Ascending aorta (tissue), 2 donors: ENCODE measurements around the gene TMEM248. TPM values are rescaled to one million over a fixed set of nuclear protein-coding genes. Genes with fewer than 3 reads are reported as not detected.
"Not testable (repeated sequence)": the region's sequence is repeated elsewhere in the genome, so short reads cannot be mapped to it uniquely, and the experiment has no call there.

ENCODE experiments used
- DNase-seq, 2 donors: peaks; one replicate each; pipeline ENCODE4 v3.0.0-alpha.2; 2019; ENCODE audit warnings: low spot score in 2 of 2
- H3K27ac ChIP-seq, 2 donors: fragments of 200-600 bp; sonication (generic); one replicate each; pipeline ENCODE4 v1.5.1; 2016 to 2017; ENCODE audit warnings: mild to moderate bottlenecking in 1 of 2
- H3K27me3 ChIP-seq: fragments of 200-600 bp; sonication (generic); one replicate; pipeline ENCODE4 v1.5.1; 2017
- H3K36me3 ChIP-seq, 2 donors: fragments of 200-600 bp; sonication (generic); one replicate each; pipeline ENCODE4 v1.5.1; 2016
- H3K4me1 ChIP-seq, 2 donors: fragments of 200-600 bp; sonication (generic); one replicate each; pipeline ENCODE4 v1.5.1; 2016 to 2017; ENCODE audit warnings: mild to moderate bottlenecking in 1 of 2
- H3K4me3 ChIP-seq, 2 donors: fragments of 200-600 bp; sonication (generic); one replicate each; pipeline ENCODE4 v1.5.1; 2016 to 2017; ENCODE audit warnings: mild to moderate bottlenecking in 1 of 2
- H3K9me3 ChIP-seq, 2 donors: fragments of 200-600 bp; sonication (generic); one replicate each; pipeline ENCODE4 v1.5.1; 2016
- intact Hi-C: fragments of 100-400 bp; cut with DNase I; formaldehyde crosslinking; loops from one replicate; pipeline ENCODE4 v1.15.1; 2023
- total RNA-seq: library from RNA; depleted of rRNA; stranded (reverse); fragments of >200 nt; gene quantifications from one replicate; pipeline ENCODE4 v1.1.0, GENCODE V29; 2016
- TF ChIP-seq, protein P1 (sequence below), 3 experiments: fragments of 200-600 bp in 2 of 3; fragments of 450-650 bp in 1 of 3; sonication (generic) in 2 of 3; IDR thresholded peaks; one replicate each; pipeline ENCODE4 v1.5.1; 2016 to 2019; ENCODE audit warnings: antibody characterized with exemption in 3 of 3, mild to moderate bottlenecking in 1 of 3, moderate library complexity in 1 of 3

Gene TMEM248
- total RNA-seq, 1 donor from 2014 or later = 278 TPM

DNA sequence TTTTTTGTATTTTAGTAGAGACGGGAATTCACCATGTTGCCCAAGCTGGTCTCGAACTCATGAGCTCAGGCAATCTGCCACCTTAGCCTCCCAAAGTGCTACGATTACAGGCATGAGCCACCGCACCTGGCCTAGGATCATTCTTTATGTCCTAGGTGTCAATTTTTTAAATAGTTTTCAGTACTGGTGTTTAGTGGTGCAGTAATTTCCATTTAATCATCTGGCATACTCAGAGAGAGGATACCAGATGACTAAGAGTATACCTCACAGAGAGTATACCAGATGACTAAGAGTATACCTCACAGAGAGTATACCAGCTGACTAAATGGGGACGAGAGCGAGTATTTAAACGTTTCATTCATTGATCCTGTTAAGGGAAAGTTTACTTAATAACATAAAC, 37.3 kb upstream of the TMEM248 start:
- no peak for DNase-seq

GRCh38 chr7:66884556-66884955, 36.5 kb upstream of the TMEM248 start:
- H3K36me3 ChIP-seq, H3K27me3 ChIP-seq, H3K4me3 ChIP-seq, H3K27ac ChIP-seq, DNase-seq, H3K9me3 ChIP-seq, H3K4me1 ChIP-seq, intact Hi-C loops: not testable (repeated sequence)

More for the DNA sequence above, 37.3 kb upstream of the TMEM248 start:
- H3K36me3 ChIP-seq = no peaks in the 10 kb centered on the region
- intact Hi-C loops = no loop called here
- no peaks in the 10 kb centered on the region for H3K27me3 ChIP-seq
- H3K4me3 ChIP-seq = no peak overlapping the region
- H3K9me3 ChIP-seq = no peaks in the 10 kb centered on the region
- TF ChIP-seq, protein P1, sequence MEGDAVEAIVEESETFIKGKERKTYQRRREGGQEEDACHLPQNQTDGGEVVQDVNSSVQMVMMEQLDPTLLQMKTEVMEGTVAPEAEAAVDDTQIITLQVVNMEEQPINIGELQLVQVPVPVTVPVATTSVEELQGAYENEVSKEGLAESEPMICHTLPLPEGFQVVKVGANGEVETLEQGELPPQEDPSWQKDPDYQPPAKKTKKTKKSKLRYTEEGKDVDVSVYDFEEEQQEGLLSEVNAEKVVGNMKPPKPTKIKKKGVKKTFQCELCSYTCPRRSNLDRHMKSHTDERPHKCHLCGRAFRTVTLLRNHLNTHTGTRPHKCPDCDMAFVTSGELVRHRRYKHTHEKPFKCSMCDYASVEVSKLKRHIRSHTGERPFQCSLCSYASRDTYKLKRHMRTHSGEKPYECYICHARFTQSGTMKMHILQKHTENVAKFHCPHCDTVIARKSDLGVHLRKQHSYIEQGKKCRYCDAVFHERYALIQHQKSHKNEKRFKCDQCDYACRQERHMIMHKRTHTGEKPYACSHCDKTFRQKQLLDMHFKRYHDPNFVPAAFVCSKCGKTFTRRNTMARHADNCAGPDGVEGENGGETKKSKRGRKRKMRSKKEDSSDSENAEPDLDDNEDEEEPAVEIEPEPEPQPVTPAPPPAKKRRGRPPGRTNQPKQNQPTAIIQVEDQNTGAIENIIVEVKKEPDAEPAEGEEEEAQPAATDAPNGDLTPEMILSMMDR (IDR thresholded peaks at IDR 0.05) = no peak
- no peak overlapping the region for H3K27ac ChIP-seq
- no peaks in the 10 kb centered on the region for H3K4me1 ChIP-seq

DNA sequence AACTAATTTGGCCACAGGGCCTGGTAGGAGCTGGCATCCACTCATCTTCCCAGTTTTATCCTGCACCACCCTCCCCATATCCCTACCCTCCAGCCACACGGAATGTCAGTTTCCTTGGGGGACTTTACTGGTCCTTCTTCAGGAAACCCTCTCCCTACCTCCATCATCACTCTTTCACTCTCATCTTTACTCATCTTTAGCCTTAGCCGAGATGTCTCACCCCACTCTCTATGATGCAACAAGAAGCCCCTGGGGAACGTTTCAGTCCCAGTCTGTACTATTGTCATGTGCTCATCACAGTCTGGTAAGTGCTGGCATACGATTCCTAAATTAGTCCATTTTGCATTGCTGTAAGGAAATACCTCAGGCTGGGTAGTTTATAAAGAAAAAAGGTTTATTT, 34.9 kb upstream of the TMEM248 start:
- H3K36me3 ChIP-seq = no peaks in the 10 kb centered on the region
- H3K9me3 ChIP-seq = no peaks in the 10 kb centered on the region
- no peak for DNase-seq
- no peak overlapping the region for H3K4me3 ChIP-seq
- no peaks in the 10 kb centered on the region for H3K27me3 ChIP-seq
- TF ChIP-seq, protein P1 (IDR thresholded peaks at IDR 0.05) = no peak
- intact Hi-C loops = no loop called here
- H3K27ac ChIP-seq = no peak overlapping the region
- H3K4me1 ChIP-seq = no peaks in the 10 kb centered on the region

GRCh38 chr7:66888223-66888622, 32.8 kb upstream of the TMEM248 start:
- H3K36me3 ChIP-seq, H3K27me3 ChIP-seq, H3K27ac ChIP-seq, intact Hi-C loops, H3K9me3 ChIP-seq, DNase-seq, H3K4me3 ChIP-seq, H3K4me1 ChIP-seq: not testable (repeated sequence)

DNA sequence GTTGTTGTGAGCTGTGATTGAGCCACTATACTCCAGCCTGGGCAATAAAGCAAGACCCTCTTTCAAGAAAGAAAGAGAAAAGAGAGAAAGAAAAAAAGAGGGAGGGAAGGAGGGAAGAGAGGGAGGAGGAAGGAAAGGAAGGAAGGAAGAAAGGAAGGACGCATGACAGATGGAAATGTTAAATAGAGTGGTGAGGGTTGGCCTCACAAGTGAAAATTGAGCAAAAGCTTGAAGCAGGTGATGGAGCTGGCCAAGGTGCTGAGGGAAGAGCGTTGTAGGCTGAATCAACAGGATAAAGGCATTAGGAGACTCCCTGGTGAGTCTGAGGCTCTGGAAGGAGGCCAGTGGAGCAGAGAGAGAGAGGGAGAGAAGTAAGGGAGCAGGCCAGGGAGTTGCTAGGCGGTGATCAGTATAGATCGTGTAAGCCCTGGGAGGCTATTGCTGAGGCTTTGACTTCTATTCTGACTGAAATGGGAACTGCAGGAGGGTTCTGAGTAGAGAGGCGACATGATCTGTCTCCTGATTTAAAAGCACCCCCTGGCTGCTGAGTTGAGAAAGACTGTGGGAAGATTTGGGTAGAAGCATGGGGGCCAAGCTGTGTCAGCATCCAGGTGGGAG, 26.5 kb upstream of the TMEM248 start:
- DNase-seq = no peak
- H3K36me3 ChIP-seq = no peaks in the 10 kb centered on the region
- no peaks in the 10 kb centered on the region for H3K4me1 ChIP-seq
- TF ChIP-seq, protein P1 (IDR thresholded peaks at IDR 0.05) = no peak
- intact Hi-C loops = no loop called here
- no peak overlapping the region for H3K27ac ChIP-seq
- no peaks in the 10 kb centered on the region for H3K27me3 ChIP-seq
- H3K4me3 ChIP-seq = no peak overlapping the region
- H3K9me3 ChIP-seq = no peaks in the 10 kb centered on the region

GRCh38 chr7:66896441-66896840, 24.6 kb upstream of the TMEM248 start:
- H3K36me3 ChIP-seq = no peaks in the 10 kb centered on the region
- H3K27ac ChIP-seq = no peak overlapping the region
- intact Hi-C loops = no loop called here
- DNase-seq = no peak
- H3K9me3 ChIP-seq = no peaks in the 10 kb centered on the region
- no peaks in the 10 kb centered on the region for H3K27me3 ChIP-seq
- H3K4me3 ChIP-seq = no peak overlapping the region
- TF ChIP-seq, protein P1 (IDR thresholded peaks at IDR 0.05) = no peak
- H3K4me1 ChIP-seq = no peaks in the 10 kb centered on the region
